SH-SY5Y (cell line): ENCODE results near the gene SPATA16.

Experiments used
- GATA2 ChIP-seq: IDR thresholded peaks from 2 replicates; pipeline ENCODE4 v1.6.1; 2011; ENCODE audit warnings: mild to moderate bottlenecking, low read depth, low read length
- GATA3 ChIP-seq: IDR thresholded peaks from 2 replicates; pipeline ENCODE4 v1.6.1; 2011; ENCODE audit warnings: low read depth, mild to moderate bottlenecking, low read length, moderate library complexity

DNA sequence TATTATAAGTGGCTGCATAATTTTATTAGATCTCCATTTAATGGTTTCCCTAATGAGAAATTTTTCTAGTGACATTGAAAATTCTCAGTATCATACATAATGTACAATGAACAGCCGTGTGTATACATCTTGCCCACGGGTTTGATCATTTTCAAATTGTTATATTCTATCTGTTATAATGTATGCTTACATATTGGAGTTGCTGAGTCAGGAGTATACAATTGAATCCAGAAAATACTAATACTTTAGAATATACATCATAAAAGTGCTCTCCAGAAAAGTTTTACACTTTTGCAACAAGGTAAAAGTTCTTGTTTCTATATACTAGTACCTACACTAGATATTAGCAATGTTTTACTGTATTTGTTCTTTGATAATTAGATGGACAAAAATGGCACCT, 82.8 kb downstream of the SPATA16 start:
- no peak for TF ChIP-seq GATA3
- TF ChIP-seq GATA2, result no peak
